Subcutaneous adipose tissue (tissue), 4 donors: ENCODE results near the gene CTBP2. TPM values are rescaled to one million over a fixed set of nuclear protein-coding genes. Genes with fewer than 3 reads are reported as not detected.

Experiments used
- total RNA-seq, 4 donors: library from RNA; depleted of rRNA; stranded (reverse); fragments of >200 nt; gene quantifications; one replicate each; pipeline ENCODE4 v1.1.0, GENCODE V29; 2016
- TF ChIP-seq, protein P1 (sequence below): fragments of 450-650 bp; IDR thresholded peaks from one replicate; pipeline ENCODE4 v1.5.1; 2016; ENCODE audit warnings: low read depth, mild to moderate bottlenecking, control low read depth, antibody characterized with exemption, moderate library complexity

Gene CTBP2
- total RNA-seq, 4 donors from 2014 or later: 22.3 to 52.2 (median 42.5) TPM

DNA sequence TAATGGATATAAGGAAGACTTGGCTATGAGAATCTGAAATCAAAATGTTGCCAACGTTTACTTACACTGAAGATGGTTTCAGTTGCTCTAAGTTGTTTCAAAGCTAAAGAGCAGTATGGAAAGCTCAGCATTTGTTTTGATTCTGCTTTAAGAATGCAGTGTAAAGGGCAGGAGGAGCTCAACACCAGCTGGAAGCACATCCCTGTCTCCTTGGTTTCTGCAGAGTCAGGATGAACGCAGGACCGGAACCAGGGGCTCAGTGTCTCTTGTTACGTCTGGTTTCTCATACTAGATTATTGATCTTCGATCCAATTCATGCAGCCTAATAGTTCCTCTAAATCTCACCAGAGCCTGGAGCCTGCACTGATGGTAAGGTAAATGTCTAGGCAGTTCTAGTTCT lies 194.4 kb downstream of the CTBP2 start:
- TF ChIP-seq, protein P1, sequence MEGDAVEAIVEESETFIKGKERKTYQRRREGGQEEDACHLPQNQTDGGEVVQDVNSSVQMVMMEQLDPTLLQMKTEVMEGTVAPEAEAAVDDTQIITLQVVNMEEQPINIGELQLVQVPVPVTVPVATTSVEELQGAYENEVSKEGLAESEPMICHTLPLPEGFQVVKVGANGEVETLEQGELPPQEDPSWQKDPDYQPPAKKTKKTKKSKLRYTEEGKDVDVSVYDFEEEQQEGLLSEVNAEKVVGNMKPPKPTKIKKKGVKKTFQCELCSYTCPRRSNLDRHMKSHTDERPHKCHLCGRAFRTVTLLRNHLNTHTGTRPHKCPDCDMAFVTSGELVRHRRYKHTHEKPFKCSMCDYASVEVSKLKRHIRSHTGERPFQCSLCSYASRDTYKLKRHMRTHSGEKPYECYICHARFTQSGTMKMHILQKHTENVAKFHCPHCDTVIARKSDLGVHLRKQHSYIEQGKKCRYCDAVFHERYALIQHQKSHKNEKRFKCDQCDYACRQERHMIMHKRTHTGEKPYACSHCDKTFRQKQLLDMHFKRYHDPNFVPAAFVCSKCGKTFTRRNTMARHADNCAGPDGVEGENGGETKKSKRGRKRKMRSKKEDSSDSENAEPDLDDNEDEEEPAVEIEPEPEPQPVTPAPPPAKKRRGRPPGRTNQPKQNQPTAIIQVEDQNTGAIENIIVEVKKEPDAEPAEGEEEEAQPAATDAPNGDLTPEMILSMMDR: no peak

DNA sequence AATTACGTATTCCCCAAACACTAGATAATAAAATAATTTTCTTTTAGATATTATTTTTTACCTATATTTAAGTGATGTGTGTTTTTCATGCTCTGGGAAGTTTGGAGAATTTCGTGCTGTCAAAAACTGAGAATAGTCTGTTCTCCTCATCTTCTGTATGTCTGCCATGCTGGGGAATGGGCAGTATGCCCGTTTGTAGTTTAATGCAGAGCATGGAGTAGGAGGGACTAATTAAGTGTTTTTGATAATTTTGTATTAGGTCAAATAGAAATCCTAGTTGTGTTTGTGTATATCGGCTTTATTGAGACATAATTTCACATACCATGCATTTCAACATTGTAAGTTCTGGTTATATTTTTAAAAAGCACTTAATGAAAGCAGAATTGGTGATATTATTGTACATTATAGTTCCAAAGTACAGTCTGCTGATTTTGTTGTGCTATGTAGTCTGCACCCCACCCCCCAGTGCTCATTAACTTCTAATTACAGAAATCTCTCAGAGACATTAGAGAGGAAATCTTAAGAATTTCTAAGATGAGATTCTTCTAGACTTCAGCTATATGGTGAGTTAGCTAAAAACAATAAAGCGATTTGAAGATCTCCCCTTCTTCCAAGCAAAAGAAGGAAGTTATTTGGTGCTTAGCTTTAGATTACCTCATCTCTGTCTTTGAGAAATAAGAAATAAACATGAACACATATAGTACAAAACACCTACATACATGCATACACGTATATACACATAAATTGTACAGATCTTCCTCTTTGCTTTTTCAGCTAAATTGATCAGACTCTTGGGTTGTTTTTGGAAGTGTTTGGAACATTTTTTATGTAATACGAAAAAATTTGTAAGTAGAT lies 196.3 kb downstream of the CTBP2 start:
- TF ChIP-seq, protein P1: no peak

DNA sequence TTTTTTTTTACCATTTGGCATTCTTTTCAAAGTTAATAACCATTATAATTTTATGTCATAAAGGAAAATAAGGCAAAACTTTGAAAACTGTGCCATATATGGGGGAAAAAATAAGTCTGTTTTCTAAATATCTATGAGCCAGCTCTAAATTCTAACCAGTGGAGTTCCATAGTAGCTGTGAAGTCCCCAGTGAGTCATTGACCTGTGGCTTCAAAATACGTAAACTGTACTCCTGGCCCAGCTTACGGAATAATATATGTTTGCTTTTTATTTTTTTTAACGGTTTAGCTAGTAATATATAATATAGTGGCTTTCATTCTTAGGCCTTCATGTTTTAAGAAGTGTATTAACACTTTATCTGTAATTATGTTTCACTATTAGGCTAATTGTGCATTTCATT lies 197.9 kb downstream of the CTBP2 start:
- TF ChIP-seq, protein P1: no peak

DNA sequence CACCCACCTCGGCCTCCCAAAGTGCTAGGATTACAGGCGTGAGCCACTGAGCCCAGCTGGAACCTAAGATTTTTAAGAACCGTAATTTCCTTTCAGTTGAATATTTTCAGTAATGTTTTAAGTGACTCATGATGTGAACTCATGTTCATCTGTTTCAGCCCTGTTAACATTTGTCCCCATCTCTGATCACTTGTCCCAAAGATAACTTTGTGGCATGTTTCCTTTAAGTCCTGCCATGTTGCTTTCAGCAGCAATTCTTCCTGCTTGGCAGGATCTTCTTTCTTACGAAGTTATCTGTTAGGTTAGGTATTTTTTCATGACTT lies 199.2 kb downstream of the CTBP2 start:
- TF ChIP-seq, protein P1: no peak

DNA sequence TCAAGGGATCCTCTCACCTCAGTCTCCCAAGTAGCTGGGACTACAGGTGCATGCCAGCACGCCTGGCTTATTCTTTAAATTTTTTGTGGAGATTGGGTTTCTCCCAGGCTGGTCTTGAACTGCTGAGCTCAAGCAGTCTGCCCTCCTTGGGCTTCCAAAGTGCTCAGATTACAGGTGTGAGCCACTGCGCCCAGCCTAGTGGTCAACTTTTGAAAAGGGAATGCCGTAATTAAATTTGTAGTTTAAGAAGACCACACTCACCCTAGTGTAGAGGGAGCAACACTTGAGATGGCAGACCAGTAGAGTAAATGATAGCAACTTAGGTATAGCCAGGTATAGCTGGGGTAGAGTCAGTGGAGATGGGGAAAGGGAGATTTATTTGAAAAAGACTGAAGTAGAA lies 200.8 kb downstream of the CTBP2 start:
- TF ChIP-seq, protein P1: no peak

DNA sequence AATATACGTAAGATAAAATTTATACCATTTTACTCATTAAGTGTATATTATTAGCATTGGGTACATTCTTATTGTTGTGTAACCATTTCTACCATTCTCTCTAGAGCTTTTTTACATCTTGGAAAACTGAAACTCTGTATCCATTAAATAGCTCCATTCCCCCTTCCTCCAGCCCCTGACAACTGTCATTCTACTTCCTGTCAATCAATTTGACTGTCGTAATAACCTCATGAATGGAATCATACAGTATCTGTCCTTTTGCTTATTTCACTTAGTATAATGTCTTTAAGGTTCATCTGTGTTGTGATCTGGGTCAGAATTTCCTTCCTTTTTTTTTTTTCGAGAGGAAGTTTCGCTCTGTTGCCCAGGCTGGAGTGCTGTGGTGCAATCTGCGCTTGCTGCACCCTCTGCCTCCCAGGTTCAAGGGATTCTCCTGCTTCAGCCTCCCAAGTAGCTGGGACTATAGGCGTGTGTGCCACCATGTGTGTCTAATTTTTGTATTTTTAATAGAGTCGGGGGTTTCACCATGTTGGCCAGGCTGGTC lies 202.9 kb downstream of the CTBP2 start:
- TF ChIP-seq, protein P1: no peak

DNA sequence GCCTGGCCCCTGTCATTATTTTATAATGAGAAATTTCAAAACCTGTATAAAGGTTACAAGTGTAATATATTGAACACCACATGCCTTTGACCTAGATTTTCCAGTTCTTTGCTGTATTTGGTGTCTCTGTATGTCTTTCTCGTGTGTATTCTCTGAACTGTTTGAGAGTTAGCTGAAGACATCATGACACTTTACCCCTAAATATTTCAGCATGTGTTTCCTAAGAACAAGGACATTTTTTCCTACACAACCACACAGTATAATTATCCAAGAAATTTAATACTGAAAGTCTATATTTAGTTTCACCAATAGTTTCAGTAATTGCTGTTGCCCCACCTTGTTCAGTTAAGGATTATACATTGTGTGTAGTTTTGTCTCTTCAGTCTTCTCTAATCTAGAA lies 203.6 kb downstream of the CTBP2 start:
- TF ChIP-seq, protein P1: no peak
